AG08396 (cell line): ENCODE data around the gene WNK1.
A peak's percentile ranks its signal among the peaks of the same experiment; 100 is the strongest.

Source experiments
- DNase-seq: peaks from one replicate; pipeline ENCODE4 v3.0.0; 2012; ENCODE audit warnings: low spot score, mixed read lengths

The WNK1 gene

GRCh38 chr12:951176-951575, 198.8 kb downstream of the WNK1 start:
- DNase-seq, result no peak

GRCh38 chr12:953776-954175, 201.4 kb downstream of the WNK1 start:
- DNase-seq, result peak; percentile 35

- no peak for DNase-seq
Measured at GRCh38 chr12:954741-955140, 202.4 kb downstream of the WNK1 start.

DNA sequence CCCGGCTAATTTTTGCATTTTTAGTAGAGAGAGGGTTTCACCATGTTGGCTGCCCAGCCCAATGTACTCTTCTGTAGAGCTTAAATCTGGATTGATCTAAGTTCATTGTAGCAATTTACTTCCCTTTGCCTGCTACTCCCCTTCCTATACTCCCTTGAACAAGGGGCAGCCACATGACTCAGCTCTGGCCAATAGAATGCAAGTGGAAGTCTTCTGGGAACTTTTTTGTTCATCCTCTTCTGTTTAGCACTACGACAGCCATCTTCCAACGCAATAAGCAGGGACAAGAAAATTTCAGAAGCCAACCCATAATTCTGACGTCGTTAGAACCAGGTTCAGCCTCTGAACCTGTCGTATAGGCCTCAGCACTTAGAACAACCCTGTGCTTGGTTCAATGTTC, 203.6 kb downstream of the WNK1 start:
- no peak for DNase-seq

DNA sequence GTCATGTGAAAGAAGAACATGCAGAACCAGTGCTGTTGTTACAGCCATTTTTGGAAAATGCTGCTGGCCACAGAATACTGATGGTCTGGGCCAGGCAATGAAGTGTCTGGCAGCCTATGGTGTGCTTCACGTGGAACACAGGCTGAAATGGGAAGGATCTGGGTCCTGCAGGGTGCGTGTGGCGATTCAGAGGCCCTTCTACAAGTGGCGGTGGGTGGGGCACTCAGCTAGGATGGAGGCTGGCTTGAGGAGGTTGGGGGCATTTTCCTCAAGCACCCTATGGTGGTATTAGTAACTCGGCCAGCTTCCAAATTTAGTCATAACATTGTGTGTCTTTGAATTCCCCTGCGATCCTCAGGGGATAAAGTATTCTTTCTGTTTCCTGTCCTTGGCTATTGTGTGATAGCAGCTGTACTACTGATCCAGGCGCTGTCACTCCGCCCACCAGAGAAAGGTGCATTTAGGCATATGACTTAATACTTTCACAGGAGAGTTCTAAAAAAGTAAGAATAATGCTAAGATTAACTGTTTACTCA, 206.3 kb downstream of the WNK1 start:
- no peak for DNase-seq
